ENCODE results near the gene TEC. TPM values are rescaled to one million over a fixed set of nuclear protein-coding genes. Genes with fewer than 3 reads are reported as not detected.

The TEC gene
- total and polyA plus RNA-seq, 2 of the 8 experiments (the other 6 are each of a cell fraction or from before 2014, with no cell fraction given): 0.73 to 1.8 TPM

GRCh38 chr4:48223633-48224295 lies 45.9 kb downstream of the TEC start:
- Histone ChIP-seq H4K91ac (replicated peaks; ENCODE audit: insufficient read length, low read length) (no peak overlapping the region), H3K4ac (replicated peaks; ENCODE audit: insufficient read length, low read depth, low read length) (no peak overlapping the region), H2AFZ (ENCODE audit: low read length) (no peak overlapping the region), H3K56ac (replicated peaks; ENCODE audit: insufficient read length, low read depth, low read length) (no peak overlapping the region), H3K4me2 (ENCODE audit: insufficient read depth in 1 of 2, low read depth in 2 of 2, low read length in 2 of 2) (no peak overlapping the region), H2BK5ac (ENCODE audit: low read depth, low read length) (no peak overlapping the region), H3K9ac (replicated peaks in 1 of 4; ENCODE audit: extremely low read depth in 1 of 4, low read depth in 3 of 4, low read length in 3 of 4) (no peak overlapping the region), H4K5ac (ENCODE audit: insufficient read length, low read depth, low read length) (no peak overlapping the region), H2BK15ac (ENCODE audit: low read length) (no peak overlapping the region), H3K36me3 (ENCODE audit: control insufficient read depth in 2 of 4, insufficient read depth in 4 of 4, low read length in 3 of 4) (no peaks in the 10 kb centered on the region), H2AK5ac (ENCODE audit: low read depth, low read length) (no peak overlapping the region), H3K79me2 (ENCODE audit: control insufficient read depth in 1 of 2, insufficient read depth in 2 of 2, low read length in 2 of 2) (no peaks in the 10 kb centered on the region), H2BK12ac (ENCODE audit: low read depth, low read length) (no peak overlapping the region), H3K79me1 (ENCODE audit: low read depth, low read length) (no peaks in the 10 kb centered on the region), H3K4me3 (ENCODE audit: extremely low read depth in 1 of 4, insufficient read depth in 2 of 4, low read depth in 3 of 4, low read length in 4 of 4) (no peak overlapping the region), H2BK20ac (ENCODE audit: low read length) (no peak overlapping the region), H3K23me2 (ENCODE audit: low read depth, low read length) (no peaks in the 10 kb centered on the region), H3K14ac (ENCODE audit: insufficient read length) (no peak overlapping the region), H3K18ac (ENCODE audit: extremely low read depth, low read length) (no peak overlapping the region), H2BK120ac (replicated peaks; ENCODE audit: low read depth, low read length) (no peak overlapping the region), H4K8ac (ENCODE audit: extremely low read depth, insufficient read depth, low read length) (no peak overlapping the region), H3K27me3 (replicated peaks in 1 of 4; ENCODE audit: control insufficient read depth in 3 of 4, extremely low read depth in 1 of 4, insufficient read depth in 3 of 4, low read length in 3 of 4) (no peaks in the 10 kb centered on the region), H3K23ac (ENCODE audit: insufficient read length) (no peak overlapping the region), H4K20me1 (replicated peaks in 1 of 2; ENCODE audit: control insufficient read depth in 1 of 2, insufficient read depth in 2 of 2, low read length in 2 of 2) (no peaks in the 10 kb centered on the region), H3K4me1 (replicated peaks in 1 of 4; ENCODE audit: control insufficient read depth in 3 of 4, insufficient read depth in 4 of 4, low read length in 3 of 4) (peaks cover 0 to 4% (median 2%) of the 10 kb centered on the region in 4 experiments; a peak in 2 of 7 replicates), H3K9me3 (ENCODE audit: insufficient read depth in 2 of 2, low read depth in 1 of 2, low read length in 1 of 2) (no peaks in the 10 kb centered on the region), H3K27ac (ENCODE audit: low read depth, low read length) (no peak overlapping the region)
- no peak for FAIRE-seq
- ChIA-PET CTCF (ENCODE audit: partially characterized antibody) (no interaction called here), POLR2A (ENCODE audit: partially characterized antibody) (no interaction called here)
- 96% methylated on average over 3 of the region's 3 CpGs; no CpG with 5 or more reads in 1 of the 2 experiments for WGBS, 2 experiments (ENCODE audit: extremely low coverage in 1 of 2, insufficient coverage in 1 of 2, insufficient read length in 1 of 2, insufficient replicate concordance in 2 of 2, low coverage in 1 of 2, low lambda C conversion rate in 2 of 2, missing lambda C conversion rate in 1 of 2)
- TF ChIP-seq ZNF274 (IDR thresholded peaks at IDR 0.05; ENCODE audit: borderline replicate concordance, extremely low read depth, low read length): no peak
- TF ChIP-seq E2F6 (IDR thresholded peaks at IDR 0.05): no peak
- no peak for TF ChIP-seq EZH2 (IDR thresholded peaks at IDR 0.05; ENCODE audit: low read depth, low read length, severe bottlenecking)
- no peak for TF ChIP-seq GTF2F1 (IDR thresholded peaks at IDR 0.05; ENCODE audit: borderline replicate concordance, low read depth, low read length)
- no peak for DNase-seq (ENCODE audit: low read depth in 1 of 2, low spot score in 2 of 2)

All from H1 (cell line).